HG03571 (cell line): ENCODE results near the gene C8G.

Experiments used
- ATAC-seq: cut with Tn5 transposase; IDR thresholded peaks from one replicate; pipeline ENCODE4 v1.9.1; 2021; ENCODE audit not compliant: unreplicated experiment

C8G gene

DNA sequence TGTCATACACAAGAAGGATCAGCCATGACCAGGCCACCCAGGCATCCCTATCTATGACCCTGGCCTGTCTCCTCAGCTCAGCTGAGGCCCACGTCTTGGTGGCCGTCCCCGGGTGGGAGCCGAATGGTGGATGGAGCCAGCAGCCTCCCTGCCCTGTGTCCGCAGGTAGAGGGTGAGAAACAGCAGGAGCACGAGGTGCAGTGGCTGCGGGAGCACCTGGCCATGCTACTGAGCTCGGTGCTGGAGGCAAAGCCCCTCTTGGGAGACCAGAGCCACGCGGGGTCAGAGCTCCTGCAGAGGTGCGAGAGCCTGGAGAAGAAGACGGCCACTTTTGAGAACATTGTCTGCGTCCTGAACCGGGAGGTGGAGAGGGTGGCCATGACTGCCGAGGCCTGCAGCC, 25.0 kb upstream of the C8G start:
- ATAC-seq, result no peak

DNA sequence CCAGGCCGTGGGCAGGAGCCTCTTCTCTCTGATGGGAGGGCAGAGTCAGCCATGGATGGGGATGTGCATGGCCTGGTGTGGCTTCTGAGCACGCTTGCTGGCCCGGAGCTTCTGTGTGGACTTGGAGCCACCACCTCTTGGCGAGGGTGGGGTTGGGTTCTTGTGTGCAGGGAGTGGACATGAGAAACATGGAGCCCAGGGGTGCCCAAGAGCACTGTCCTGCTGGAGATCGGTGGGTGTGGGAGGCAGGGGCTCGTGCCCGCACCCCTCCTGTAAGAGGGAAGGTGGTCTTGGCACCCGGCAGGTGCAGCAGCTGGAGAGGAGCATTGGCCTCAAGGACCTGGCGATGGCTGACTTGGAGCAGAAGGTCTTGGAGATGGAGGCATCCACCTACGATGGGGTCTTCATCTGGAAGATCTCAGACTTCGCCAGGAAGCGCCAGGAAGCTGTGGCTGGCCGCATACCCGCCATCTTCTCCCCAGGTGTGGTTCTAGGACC, 24.3 kb upstream of the C8G start:
- no peak for ATAC-seq

DNA sequence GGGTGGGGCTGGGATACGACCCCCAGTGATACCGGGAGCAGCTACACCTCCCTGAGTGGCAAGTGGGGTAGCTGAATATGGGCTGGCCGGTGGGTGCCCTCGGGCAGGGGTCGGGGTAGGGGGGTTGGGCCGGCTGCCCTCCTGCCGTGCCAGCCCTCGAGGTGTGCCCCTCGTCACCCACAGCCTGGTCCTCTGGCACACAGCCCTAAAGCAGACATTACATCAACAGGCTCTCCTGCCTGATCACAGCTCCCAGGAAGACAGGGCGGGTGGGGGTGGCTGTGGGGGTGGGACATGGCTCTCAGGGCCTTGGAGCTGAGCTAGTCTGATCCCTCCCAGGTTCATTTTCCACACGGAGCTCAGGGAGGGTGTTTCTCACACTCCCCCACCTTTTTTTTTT, 23.7 kb upstream of the C8G start:
- ATAC-seq, result no peak

DNA sequence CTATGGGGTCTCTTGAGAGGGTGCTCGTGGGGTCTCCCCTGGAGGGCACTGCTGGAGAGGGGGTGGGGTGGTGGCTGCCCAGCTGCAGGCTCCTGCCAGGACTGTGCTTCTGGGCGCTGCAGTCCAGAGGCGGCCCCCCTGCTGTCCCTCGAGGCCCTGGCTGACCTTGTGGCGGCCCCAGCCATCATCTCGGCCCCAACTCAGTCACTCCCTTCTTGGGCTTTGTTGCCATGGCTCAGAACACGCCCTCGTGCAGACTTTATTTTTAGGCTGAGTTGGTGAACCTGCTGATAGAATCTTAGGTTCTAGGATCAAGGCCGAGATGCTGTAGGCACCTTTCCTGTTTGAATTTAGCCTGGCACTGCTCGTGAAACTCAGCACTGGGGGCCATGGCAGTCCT, 23.3 kb upstream of the C8G start:
- ATAC-seq, result no peak

DNA sequence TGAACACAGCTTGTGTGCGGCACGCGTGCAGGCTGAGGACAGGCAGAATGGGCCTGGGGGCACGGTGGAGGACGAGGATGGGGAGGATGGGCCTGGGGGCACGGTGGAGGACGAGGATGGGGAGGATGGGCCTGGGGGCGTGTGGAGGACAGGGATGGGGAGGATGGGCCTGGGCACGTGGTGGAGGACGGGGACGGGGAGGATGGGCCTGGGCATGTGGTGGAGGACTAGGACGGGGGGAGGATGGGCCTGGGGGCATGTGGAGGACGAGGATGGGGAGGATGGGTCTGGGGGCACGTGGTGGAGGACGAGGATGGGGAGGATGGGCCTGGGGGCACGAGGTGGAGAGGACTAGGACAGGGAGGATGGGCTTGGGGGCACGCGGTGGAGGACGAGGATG, 22.5 kb upstream of the C8G start:
- ATAC-seq, result no peak

DNA sequence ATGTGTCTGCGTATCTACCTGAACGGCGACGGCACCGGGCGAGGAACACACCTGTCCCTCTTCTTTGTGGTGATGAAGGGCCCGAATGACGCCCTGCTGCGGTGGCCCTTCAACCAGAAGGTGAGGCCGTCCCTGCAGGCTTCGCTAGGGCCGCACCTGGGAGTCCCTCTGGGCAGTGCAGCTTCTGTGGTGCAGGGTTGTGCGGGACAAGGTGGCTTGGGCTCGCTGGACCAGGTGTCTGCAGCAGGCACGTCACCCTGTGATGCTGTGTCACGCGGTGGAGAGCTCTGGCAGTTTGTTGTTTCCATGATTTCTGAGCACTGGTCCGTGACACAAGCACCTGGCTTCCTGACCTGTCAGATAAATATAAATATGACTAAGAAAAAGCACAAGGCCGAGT, 21.2 kb upstream of the C8G start:
- no peak for ATAC-seq

DNA sequence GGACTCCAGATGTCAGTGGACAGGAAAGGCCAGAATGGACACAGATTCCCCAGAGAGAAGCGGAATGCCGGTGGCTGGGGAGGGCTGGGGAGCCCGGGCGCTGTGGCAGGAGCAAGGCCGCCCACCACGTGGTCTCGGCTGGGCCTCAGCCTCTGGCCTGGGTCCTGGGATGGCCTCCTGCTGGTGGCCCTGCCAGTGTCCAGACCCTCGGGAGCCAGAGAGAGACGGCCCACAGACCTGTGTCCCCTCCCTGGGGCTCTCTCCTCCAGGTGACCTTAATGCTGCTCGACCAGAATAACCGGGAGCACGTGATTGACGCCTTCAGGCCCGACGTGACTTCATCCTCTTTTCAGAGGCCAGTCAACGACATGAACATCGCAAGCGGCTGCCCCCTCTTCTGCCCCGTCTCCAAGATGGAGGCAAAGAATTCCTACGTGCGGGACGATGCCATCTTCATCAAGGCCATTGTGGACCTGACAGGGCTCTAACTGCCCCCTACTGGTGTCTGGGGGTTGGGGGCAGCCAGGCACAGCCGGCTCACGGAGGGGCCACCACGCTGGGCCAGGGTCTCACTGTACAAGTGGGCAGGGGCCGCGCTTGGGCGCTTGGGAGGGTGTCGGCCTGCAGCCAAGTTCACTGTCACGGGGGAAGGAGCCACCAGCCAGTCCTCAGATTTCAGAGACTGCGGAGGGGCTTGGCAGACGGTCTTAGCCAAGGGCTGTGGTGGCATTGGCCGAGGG, 19.5 kb upstream of the C8G start:
- no peak for ATAC-seq

DNA sequence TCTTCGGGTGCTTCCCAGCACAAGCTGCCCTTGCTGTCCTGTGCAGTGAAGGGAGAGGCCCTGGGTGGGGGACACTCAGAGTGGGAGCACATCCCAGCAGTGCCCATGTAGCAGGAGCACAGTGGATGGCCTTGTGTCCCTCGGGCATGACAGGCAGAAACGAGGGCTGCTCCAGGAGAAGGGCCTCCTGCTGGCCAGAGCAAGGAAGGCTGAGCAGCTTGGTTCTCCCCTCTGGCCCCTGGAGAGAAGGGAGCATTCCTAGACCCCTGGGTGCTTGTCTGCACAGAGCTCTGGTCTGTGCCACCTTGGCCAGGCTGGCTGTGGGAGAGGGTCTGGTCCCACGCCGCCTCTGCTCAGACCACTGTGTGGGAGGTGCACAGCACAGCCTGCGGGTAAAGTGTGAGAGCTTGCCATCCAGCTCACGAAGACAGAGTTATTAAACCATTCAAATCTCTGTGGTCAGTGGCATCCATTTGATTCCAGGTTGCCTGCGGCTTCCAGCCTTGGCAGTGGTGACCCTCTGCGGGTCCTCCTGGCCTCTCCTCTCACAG, 18.8 kb upstream of the C8G start:
- no peak for ATAC-seq

DNA sequence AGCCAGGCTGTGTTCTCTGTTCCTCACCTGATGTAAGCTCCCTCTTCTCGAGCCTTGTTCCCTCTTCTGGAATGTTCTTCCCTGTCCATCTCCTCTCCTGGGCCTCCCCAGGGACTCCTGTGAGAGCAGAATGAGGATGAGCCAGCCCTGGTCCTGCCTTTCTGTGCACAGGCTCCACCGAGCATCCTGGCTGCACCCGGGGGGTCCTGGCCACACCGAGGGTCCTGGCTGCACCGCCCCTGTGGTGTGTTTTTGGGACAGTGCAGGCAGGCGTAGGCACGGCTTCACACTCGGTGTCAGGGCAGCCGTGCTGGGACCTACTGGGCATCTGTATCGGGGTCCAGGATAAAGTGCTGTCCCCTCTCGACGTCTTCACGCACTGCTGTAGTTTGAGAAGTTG, 18.3 kb upstream of the C8G start:
- ATAC-seq, result no peak

DNA sequence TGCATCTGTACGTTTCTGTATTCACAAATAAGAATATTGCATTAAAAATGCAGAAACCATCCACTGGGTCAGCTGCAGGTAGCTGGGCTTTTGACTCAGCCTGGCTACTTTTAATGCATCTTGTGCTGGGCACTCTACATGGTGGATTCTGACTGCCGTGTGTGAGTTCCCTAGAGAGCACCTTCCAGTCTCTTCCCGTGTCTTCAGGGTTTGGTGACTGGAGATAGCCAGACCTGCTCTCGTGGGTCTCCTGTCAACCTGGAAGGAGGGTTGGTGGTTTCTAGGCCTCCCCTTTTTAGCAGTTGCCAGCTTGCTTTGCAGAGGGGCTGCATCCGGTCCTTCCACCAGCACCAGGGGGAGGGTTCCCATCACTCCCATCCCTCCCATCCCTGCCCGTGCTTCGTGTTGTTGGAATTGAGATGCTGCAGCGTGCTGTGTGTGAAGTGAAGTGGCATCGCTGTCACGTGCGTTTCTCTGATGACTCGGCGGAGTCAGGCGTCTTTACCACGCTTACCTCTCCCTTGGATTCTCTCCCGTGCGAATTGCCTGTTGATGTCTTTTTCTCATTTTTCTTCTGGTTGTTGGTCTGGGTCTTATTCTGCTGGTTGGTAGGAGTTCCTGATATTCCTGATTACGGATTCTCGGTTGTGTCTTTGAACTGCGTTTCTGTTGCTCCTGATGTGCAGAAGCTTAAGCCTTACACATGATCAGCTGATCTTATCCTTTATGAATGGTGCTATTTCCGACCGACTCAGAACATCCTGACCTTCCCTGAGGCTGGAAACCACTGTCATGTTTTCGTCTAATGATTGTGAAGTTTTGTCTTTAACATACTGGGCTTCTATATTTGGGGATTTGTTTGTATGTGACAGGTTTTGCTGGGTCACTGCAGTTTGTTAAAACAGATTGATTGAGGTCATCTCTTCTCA, 17.4 kb upstream of the C8G start:
- no peak for ATAC-seq

DNA sequence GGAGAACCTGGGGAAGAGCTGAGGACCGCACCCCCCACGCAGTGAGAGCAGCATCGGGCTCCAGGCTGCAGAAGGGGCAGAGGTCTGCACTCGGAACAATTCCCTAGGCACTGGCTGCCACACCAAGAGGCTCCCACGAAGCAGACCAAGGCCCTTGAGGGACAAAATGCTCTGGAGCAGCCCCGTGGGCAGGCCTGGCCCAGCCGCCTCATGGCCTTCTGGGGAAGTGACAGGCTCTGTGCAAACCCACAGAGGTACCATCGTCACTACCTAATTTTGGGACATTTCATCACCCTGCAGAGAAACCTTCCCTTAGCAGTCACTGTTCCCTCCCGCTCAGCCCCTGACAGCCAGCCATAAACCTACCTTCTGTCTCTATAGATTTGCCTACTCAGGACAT, 16.5 kb upstream of the C8G start:
- no peak for ATAC-seq

DNA sequence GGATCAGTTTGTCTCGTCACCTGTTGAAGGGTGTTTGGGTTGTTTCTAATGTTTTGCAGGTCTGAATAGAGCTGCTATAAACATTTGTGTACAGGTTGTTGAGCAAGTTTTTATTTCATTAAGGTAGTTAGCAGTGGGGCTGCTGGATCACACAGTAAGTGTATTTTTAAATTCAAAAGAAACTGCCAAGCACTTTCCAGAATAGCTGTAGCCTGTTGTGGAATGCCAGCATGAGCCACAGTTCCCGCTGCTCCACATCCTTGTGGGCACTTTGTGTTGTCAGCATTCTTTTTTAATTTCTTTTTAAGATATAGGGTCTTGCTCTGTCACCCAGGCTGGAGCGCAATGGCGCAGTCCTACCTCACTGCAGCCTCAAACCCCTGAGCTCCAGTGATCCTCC, 15.0 kb upstream of the C8G start:
- no peak for ATAC-seq

DNA sequence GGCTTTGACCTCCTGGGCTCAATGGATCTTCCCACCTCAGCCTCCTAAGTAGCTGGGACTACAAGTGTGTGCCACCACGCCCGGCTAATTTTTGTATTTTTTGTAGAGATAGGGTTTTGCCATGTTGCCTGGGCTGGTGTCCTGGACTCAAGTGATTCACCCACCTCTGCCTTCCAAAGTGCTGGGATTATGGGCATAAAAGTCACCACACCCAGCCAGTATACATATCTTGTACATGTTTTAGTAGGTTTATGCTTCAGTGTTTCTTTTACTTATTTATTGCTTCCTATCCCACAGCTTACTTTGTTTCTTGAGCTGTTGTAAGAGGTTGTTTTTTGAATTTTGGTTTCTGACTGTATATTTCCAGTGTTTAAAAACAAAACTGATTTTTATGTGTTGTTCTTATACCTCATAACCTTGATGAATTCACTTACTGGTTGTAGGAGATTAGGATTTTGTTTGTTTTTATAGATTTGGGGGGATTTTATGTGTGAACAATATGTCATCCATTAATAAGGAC, 13.4 kb upstream of the C8G start:
- ATAC-seq, result no peak

DNA sequence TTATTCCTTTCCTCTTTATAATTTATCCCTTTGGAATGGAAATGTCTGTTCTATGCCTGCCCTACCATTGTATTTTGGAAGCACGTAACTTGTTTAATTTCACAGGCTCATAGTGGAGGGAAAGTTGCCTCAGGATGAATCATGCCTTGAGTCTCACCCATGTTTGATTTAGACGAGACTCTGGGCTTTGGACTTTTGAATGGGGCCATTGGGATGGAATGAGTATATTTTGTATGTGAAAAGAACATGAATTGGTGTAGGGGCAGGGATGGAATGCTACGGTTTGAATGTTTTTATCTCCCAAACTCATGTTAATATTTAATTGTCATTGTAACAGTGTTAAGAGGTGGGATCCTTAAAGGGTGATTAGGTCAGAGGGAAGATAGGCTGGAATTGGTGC, 10.8 kb upstream of the C8G start:
- no peak for ATAC-seq

DNA sequence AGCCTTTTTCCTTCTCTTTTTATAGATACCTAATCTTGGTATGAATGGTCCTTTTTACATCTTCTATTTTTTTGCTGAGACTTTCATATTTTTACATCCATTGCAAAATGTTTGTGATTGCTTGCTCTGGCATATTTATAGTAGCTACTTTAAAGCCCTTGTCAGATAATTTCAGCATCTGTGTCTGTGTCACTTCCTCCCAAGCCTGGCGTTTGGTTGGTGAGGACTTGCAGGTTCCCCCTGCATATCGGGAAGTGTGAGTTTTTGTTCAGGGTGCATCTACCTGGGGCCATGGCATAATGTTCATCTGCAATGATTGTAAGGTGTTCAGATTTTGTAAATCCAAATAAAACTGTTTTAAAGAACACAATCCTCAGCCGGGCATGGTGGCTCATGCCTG, 9.4 kb upstream of the C8G start:
- no peak for ATAC-seq

DNA sequence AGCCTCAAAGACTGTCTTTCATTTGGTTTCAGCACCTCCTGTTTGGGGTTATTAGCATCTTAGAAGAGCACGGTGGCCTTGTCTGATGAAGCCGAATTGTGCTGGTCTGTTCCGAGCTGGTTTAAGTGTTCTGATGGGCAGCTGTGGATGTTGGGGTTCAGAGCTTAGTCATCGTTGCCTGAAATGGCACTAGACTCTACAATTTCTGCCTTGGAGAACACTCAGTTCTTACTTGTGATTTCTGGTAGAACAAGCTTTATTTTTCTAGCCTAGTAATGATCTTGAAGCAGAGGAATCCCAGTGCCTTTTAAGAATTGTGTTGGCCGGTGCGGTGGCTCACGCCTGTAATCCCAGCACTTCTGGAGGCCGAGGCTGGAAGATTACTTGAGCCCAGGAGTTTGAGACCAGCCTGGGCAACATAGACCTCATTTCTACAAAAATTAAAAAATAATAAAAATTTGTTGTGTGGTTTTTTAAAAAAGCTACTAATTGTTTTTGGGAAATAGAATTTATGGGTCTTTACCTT, 8.3 kb upstream of the C8G start:
- ATAC-seq, result no peak

DNA sequence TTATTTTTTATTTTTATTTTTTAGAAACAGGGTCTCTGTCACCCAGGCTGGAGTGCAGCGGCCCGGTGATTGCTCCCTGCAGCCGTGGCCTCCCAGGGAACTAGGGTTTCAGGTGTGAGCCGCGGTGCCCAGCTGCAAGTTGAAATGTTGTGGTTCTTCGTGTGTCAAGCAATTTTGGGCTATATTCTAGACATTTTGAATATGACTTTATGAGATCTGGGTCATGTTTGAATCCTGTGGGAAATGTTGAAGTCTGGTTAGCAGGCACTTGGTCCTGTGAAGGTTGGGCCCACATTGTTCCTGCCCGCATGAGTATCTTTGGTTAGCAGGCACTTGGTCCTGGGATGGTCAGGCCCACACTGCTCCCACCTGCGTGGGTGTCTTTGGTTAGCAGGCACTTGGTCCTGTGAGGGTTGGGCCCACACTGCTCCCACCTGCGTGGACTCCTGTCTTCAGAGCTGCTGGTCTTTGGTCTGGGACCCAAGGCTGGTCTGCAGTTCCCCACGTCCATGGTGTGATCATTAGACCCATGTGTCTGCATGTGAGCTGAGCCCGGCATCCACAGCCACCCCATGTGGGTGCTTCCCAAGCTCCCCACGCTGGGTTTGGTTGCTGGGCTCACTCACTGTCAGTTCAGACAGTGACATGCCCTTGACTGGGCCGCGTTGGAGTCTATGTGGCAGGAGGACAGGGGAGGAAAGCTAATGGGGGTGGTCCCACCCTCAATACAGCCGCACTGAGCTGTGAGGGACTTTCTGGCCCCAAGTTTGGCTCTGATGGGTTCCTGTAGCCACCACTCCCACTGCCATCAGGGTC, 7.6 kb upstream of the C8G start:
- ATAC-seq, result no peak

DNA sequence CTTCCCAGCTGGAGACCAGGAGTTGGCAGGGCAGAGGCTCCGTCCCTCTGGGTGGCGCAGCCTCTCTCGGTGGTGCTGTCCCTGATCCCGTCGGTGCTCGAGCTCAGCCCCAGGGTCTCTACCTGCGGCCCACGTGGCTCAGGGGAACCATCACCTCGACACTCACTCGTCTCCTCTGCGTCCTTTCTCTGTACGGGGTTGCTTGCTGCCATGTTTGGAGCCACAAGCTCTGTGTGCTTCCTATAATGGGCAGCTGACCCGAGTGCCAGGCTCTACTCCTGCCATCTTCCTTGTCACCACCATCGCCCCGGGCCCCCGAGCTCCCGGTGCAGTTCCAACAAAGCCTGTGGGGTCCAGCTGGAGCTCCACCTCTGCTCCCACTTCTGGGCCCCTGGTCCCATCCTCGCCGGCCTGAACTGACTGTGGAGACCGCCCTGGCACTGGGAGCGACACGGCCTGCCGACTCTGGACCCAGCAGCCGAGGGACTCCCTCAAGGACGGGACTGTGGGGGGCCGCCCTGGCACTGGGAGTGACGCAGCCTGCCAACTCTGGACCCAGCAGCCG, 5.5 kb upstream of the C8G start:
- ATAC-seq, result no peak

DNA sequence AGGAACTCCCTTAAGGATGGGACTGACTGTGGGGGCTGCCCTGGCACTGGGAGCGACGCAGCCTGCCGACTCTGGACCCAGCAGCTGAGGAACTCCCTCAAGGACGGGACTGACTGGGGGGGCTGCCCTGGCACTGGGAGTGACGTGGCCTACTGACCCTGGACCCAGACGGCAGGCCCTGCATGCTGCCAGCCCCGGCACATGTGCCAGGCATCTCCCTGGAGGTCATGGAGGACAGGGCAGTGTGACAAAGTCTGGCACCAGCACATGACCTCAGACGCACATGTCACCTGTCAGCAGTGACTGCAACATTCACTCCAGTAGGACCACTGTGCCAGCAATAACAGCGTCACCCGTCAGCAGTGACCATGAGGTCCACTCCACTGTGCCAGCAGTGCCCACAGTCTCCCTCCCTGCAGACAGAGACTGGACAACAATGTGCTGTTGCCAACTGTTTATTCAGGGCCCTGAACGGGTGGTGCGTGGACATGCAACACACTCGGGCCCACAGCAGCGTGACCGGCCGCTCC, 5.0 kb upstream of the C8G start:
- no peak for ATAC-seq
